A549 (cell line): ENCODE results near the gene ELOB. TPM values are rescaled to one million over a fixed set of nuclear protein-coding genes. Genes with fewer than 3 reads are reported as not detected.

Experiments used
- ATAC-seq, 2 experiments: fragments of 200-7000 bp in 1 of 2; fragments of >200 bp in 1 of 2; cut with Nextera tagmentation in 1 of 2; cut with Tn5 transposase in 1 of 2; 3 replicates each; pipeline versions ENCODE4 v1.8.0 to v1.9.1; 2018 to 2020; ENCODE audit warnings: mild to moderate bottlenecking in 1 of 2, moderate library complexity in 1 of 2
- CTCF ChIA-PET: fragments of 300-600 bp; sonication (Branson Sonifier 250); formaldehyde crosslinking; extraction: SDS; loops from one replicate; lab custom pipeline; 2021; ENCODE audit warnings: antibody characterized with exemption, inconsistent platforms; lab: Yijun Ruan, JAX
- POLR2A ChIA-PET: fragments of 350-600 bp; formaldehyde crosslinking; extraction: SDS; loops from one replicate; lab custom pipeline; 2021; ENCODE audit warnings: antibody characterized with exemption, inconsistent platforms; lab: Yijun Ruan, JAX
- DNase-seq, 2 experiments: peaks; one replicate each; pipeline versions ENCODE4 v3.0.0 to v3.0.0-alpha.2; 2011 to 2016; ENCODE audit warnings: low read depth in 1 of 2, low spot score in 1 of 2
- FAIRE-seq: peaks from 2 replicates; lab custom pipeline; 2011; peaks lifted over from hg19 to GRCh38; lab: Jason Lieb, UNC
- H3K27ac ChIP-seq, 2 experiments: fragments of >200 bp; sonication (Bioruptor Twin); formaldehyde crosslinking; 3 replicates each; pipeline ENCODE4 v1.5.1; 2016 to 2017
- H3K4me1 ChIP-seq: fragments of >200 bp; sonication (Bioruptor Twin); formaldehyde crosslinking; 3 replicates; pipeline ENCODE4 v1.6.1; 2016
- H3K4me2 ChIP-seq: fragments of >200 bp; sonication (Bioruptor Twin); formaldehyde crosslinking; 3 replicates; pipeline ENCODE4 v1.6.1; 2016
- H3K4me3 ChIP-seq: fragments of >200 bp; sonication (Bioruptor Twin); formaldehyde crosslinking; 3 replicates; pipeline ENCODE4 v1.5.1; 2016
- H3K9me3 ChIP-seq: fragments of >200 bp; sonication (Bioruptor Twin); formaldehyde crosslinking; 3 replicates; pipeline ENCODE4 v1.6.1; 2016
- BCL3 ChIP-seq: fragments of >200 bp; sonication (Bioruptor Twin); formaldehyde crosslinking; IDR thresholded peaks from 3 replicates; pipeline ENCODE4 v1.6.1; 2016
- BHLHE40 ChIP-seq: IDR thresholded peaks from 2 replicates; pipeline ENCODE4 v1.6.1; 2012; ENCODE audit warnings: low read depth, low read length, inconsistent platforms
- CBX2 ChIP-seq: fragments of 200-600 bp; sonication (generic); IDR thresholded peaks from 2 replicates; pipeline ENCODE4 v1.6.1; 2016; ENCODE audit warnings: low read depth, mild to moderate bottlenecking, borderline replicate concordance
- CBX8 ChIP-seq: fragments of 200-600 bp; sonication (generic); IDR thresholded peaks from 2 replicates; pipeline ENCODE4 v1.6.1; 2016
- CEBPB ChIP-seq, 2 experiments: fragments of >200 bp in 1 of 2; sonication (Bioruptor Twin) in 1 of 2; formaldehyde crosslinking in 1 of 2; IDR thresholded peaks; 2 replicates each; pipeline ENCODE4 v1.6.1; 2012 to 2016
- CHD2 ChIP-seq: fragments of 150-350 bp; IDR thresholded peaks from 2 replicates; pipeline ENCODE4 v1.6.1; 2014; ENCODE audit warnings: low read length; ENCODE audit not compliant: partially characterized antibody
- CTCF ChIP-seq: fragments of >200 bp; sonication (Bioruptor Twin); formaldehyde crosslinking; IDR thresholded peaks from 3 replicates; pipeline ENCODE4 v1.5.1; 2016
- EHF ChIP-seq: fragments of 250-450 bp; sonication (Bioruptor Pico); IDR thresholded peaks from 2 replicates; pipeline ENCODE4 v1.5.0; 2020; ENCODE audit warnings: mild to moderate bottlenecking
- EP300 ChIP-seq, 2 experiments: fragments of >200 bp; sonication (Bioruptor Twin); formaldehyde crosslinking; IDR thresholded peaks; 2 replicates in 1 of 2; 3 replicates in 1 of 2; pipeline ENCODE4 v1.6.1; 2016 to 2017
- FOSB ChIP-seq: fragments of 250-450 bp; sonication (Bioruptor Pico); IDR thresholded peaks from 2 replicates; pipeline ENCODE4 v1.5.0; 2020; ENCODE audit warnings: mild to moderate bottlenecking, moderate library complexity
- FOSL2 ChIP-seq, 2 experiments: fragments of 450-650 bp in 1 of 2; fragments of >200 bp in 1 of 2; sonication (Bioruptor Twin) in 1 of 2; formaldehyde crosslinking; IDR thresholded peaks; 2 replicates each; pipeline versions ENCODE4 v1.5.0 to v1.6.1; 2016 to 2020; ENCODE audit warnings: mild to moderate bottlenecking in 1 of 2, moderate library complexity in 1 of 2
- FOXS1 ChIP-seq: fragments of 250-450 bp; sonication (Bioruptor Pico); IDR thresholded peaks from 2 replicates; pipeline ENCODE4 v1.5.0; 2020; ENCODE audit warnings: mild to moderate bottlenecking, moderate library complexity
- HDAC2 ChIP-seq: fragments of 200-600 bp; sonication (generic); IDR thresholded peaks from 2 replicates; pipeline ENCODE4 v1.6.1; 2016
- HES2 ChIP-seq: fragments of >200 bp; sonication (Bioruptor Twin); formaldehyde crosslinking; IDR thresholded peaks from 2 replicates; pipeline ENCODE4 v1.6.1; 2016
- HOXA7 ChIP-seq: fragments of 250-450 bp; sonication (Bioruptor Pico); IDR thresholded peaks from 2 replicates; pipeline ENCODE4 v1.5.0; 2020; ENCODE audit warnings: mild to moderate bottlenecking, moderate library complexity
- MAFK ChIP-seq: fragments of 450-650 bp; IDR thresholded peaks from 2 replicates; pipeline ENCODE4 v1.6.1; 2014; ENCODE audit not compliant: partially characterized antibody
- MYC ChIP-seq: IDR thresholded peaks from 2 replicates; pipeline ENCODE4 v1.6.1; 2012; ENCODE audit warnings: mild to moderate bottlenecking, inconsistent platforms, low read length, improper control_type of control experiment, borderline replicate concordance
- NFE2L2 ChIP-seq: fragments of 150-350 bp; conservative IDR thresholded peaks from 2 replicates; pipeline ENCODE4 v1.6.1; 2014; ENCODE audit warnings: low read length
- PHF8 ChIP-seq: fragments of 200-600 bp; sonication (generic); IDR thresholded peaks from 2 replicates; pipeline ENCODE4 v1.6.1; 2016; ENCODE audit warnings: low read depth, mild to moderate bottlenecking, antibody characterized with exemption, moderate library complexity, borderline replicate concordance
- RAD21 ChIP-seq, 2 experiments: fragments of >200 bp in 1 of 2; sonication (Bioruptor Twin) in 1 of 2; formaldehyde crosslinking in 1 of 2; IDR thresholded peaks in 1 of 2; conservative IDR thresholded peaks in 1 of 2; 2 replicates in 1 of 2; 3 replicates in 1 of 2; pipeline ENCODE4 v1.6.1; 2012 to 2018; ENCODE audit warnings: inconsistent platforms in 1 of 2
- RCOR1 ChIP-seq: fragments of 150-350 bp; IDR thresholded peaks from 2 replicates; pipeline ENCODE4 v1.6.1; 2014; ENCODE audit warnings: antibody characterized with exemption, low read length, low read depth
- SMC3 ChIP-seq: fragments of >200 bp; sonication (Bioruptor Twin); formaldehyde crosslinking; IDR thresholded peaks from 3 replicates; pipeline ENCODE4 v1.6.1; 2018; ENCODE audit warnings: inconsistent platforms
- SREBF2 ChIP-seq: fragments of 450-650 bp; IDR thresholded peaks from 2 replicates; pipeline ENCODE4 v1.6.1; 2014; ENCODE audit warnings: mild to moderate bottlenecking, moderate library complexity
- TFCP2L1 ChIP-seq: fragments of 250-450 bp; sonication (Bioruptor Pico); IDR thresholded peaks from 2 replicates; pipeline ENCODE4 v1.5.0; 2021; ENCODE audit warnings: mild to moderate bottlenecking
- USF2 ChIP-seq: fragments of 450-650 bp; IDR thresholded peaks from 2 replicates; pipeline ENCODE4 v1.6.1; 2014; ENCODE audit warnings: antibody characterized with exemption
- ZFP36 ChIP-seq: fragments of 450-650 bp; IDR thresholded peaks from 2 replicates; pipeline ENCODE4 v1.6.1; 2014; ENCODE audit warnings: borderline replicate concordance; ENCODE audit not compliant: partially characterized antibody
- ZSCAN20 ChIP-seq: fragments of 250-450 bp; sonication (Bioruptor Pico); IDR thresholded peaks from 2 replicates; pipeline ENCODE4 v1.8.0; 2022; ENCODE audit warnings: mild to moderate bottlenecking, moderate library complexity
- WGBS: methylation state at CpG from one replicate; pipeline ENCODE4 v1.1.6; 2017; ENCODE audit errors: missing lambda C conversion rate; 5-methylcytosine and 5-hydroxymethylcytosine counted together
- polyA plus RNA-seq, 4 experiments: library from polyadenylated mRNA; depleted of rRNA in 3 of 4; stranded (reverse); fragments of >200 nt; fragmentation: RNase III in 1 of 4; extraction: RNeasy Plus Mini Kit Qiagen cat#74134 plus additional on column Dnase treatment in 1 of 4; gene quantifications; 2 replicates in 3 of 4; 3 replicates in 1 of 4; pipeline ENCODE4 v1.2.3, GENCODE V29; 2011 to 2017

The ELOB gene
- polyA plus RNA-seq, 2 of the 4 experiments (the other 2 are of a cell fraction): 136 to 494 TPM

- TF ChIP-seq BCL3 (no peak), EP300 (IDR thresholded peaks at IDR 0.05) (no peak), HOXA7 (CRISPR knock-in tag) (no peak), SMC3 (no peak), FOSL2 (IDR thresholded peaks at IDR 0.05) (no peak), FOSL2 (CRISPR knock-in tag; IDR thresholded peaks at IDR 0.05) (no peak), USF2 (no peak)
Measured at GRCh38 chr16:2764718-2765117, 12.4 kb downstream of the ELOB start (continued).

GRCh38 chr16:2763173-2763572 is 13.9 kb downstream of the ELOB start:
- CTCF ChIA-PET: interaction anchor here (1.7 to 2.0 kb wide), 2 partner anchors 76 to 106 kb away, joined by 5 to 7 read pairs; no protein-coding TSS in a partner anchor
- no peak for FAIRE-seq
- H3K4me3 ChIP-seq: no peak overlapping the region

GRCh38 chr16:2762711-2763110 is 14.4 kb downstream of the ELOB start:
- ChIA-PET CTCF (interaction anchor here (0.7 to 2.0 kb wide), 3 partner anchors 9 to 106 kb away, joined by 4 to 7 read pairs (median 5); no protein-coding TSS in a partner anchor), POLR2A (no interaction called here)
- DNase-seq: no peak
- 97% methylated on average over 13 of the region's 13 CpGs for WGBS
- H3K4me1 ChIP-seq: peaks cover 5% of the 10 kb centered on the region; the same call in 1 of the 3 replicates
- H3K4me2 ChIP-seq: no peak overlapping the region
- H3K27ac ChIP-seq: no peak overlapping the region
- no peak overlapping the region for H3K4me3 ChIP-seq
- no peaks in the 10 kb centered on the region for H3K9me3 ChIP-seq
- no peak for ATAC-seq
- FAIRE-seq: no peak
- no peak for TF ChIP-seq CEBPB (IDR thresholded peaks at IDR 0.05)
- no peak for TF ChIP-seq BHLHE40
- TF ChIP-seq ZSCAN20 (CRISPR knock-in tag): no peak
- no peak for TF ChIP-seq CHD2
- no peak for TF ChIP-seq SREBF2
- TF ChIP-seq USF2: no peak
- no peak for TF ChIP-seq MYC
- TF ChIP-seq CTCF: no peak
- no peak for TF ChIP-seq CBX8
- TF ChIP-seq TFCP2L1 (CRISPR knock-in tag): no peak
- no peak for TF ChIP-seq FOSB (CRISPR knock-in tag)
- no peak for TF ChIP-seq HOXA7 (CRISPR knock-in tag)
- TF ChIP-seq NFE2L2: no peak
- TF ChIP-seq PHF8: no peak
- no peak for TF ChIP-seq FOSL2 (IDR thresholded peaks at IDR 0.05)
- no peak for TF ChIP-seq FOSL2 (CRISPR knock-in tag; IDR thresholded peaks at IDR 0.05)
- no peak for TF ChIP-seq CBX2
- TF ChIP-seq HES2: no peak
- no peak for TF ChIP-seq RAD21 (conservative IDR thresholded peaks at IDR 0.05 in 1 of 2, IDR thresholded peaks at IDR 0.05 in 1 of 2)

More at GRCh38 chr16:2763173-2763572, 13.9 kb downstream of the ELOB start:
- no peaks in the 10 kb centered on the region for H3K9me3 ChIP-seq
- peaks cover 9% of the 10 kb centered on the region; the same call in 2 of the 3 replicates for H3K4me1 ChIP-seq
- no peak overlapping the region for H3K4me2 ChIP-seq
- ATAC-seq (no peak), DNase-seq (no peak)
- POLR2A ChIA-PET: interaction anchor here (0.8 kb wide), 1 partner anchor 10 kb away, joined by 4 read pairs; the partner anchor contains the start of gene SRRM2
- 95% methylated on average over 6 of the region's 6 CpGs for WGBS
- H3K27ac ChIP-seq: no peak overlapping the region
- no peak for TF ChIP-seq BHLHE40
- no peak for TF ChIP-seq FOXS1 (CRISPR knock-in tag)
- TF ChIP-seq MAFK: no peak
- TF ChIP-seq HDAC2: no peak
- TF ChIP-seq CEBPB (IDR thresholded peaks at IDR 0.05): no peak
- no peak for TF ChIP-seq ZSCAN20 (CRISPR knock-in tag)
- TF ChIP-seq EHF (CRISPR knock-in tag): no peak
- TF ChIP-seq RCOR1: no peak
- TF ChIP-seq ZFP36: no peak
- TF ChIP-seq, all 56 proteins: peak for 0
